GM18511 (cell line): Measurements from ENCODE around the gene PIAS4.
A peak's percentile ranks its signal among the peaks of the same experiment; 100 is the strongest.
"Not testable (repeated sequence)": the region's sequence is repeated elsewhere in the genome, so short reads cannot be mapped to it uniquely, and the experiment has no call there.

Experiments
- ATAC-seq: cut with Tn5 transposase; IDR thresholded peaks from one replicate; pipeline ENCODE4 v1.9.1; 2021; ENCODE audit warnings: mild to moderate bottlenecking, moderate library complexity; ENCODE audit not compliant: unreplicated experiment

The PIAS4 gene

GRCh38 chr19:4007021-4007835 is at the start of gene PIAS4:
Gene PIAS4, plus strand, starts transcription at chr19:4007736. Its CDS starts 25 bp downstream, at chr19:4007761.
- peak; percentile 92 for ATAC-seq

- ATAC-seq, result no peak
Observed at GRCh38 chr19:3958836-3959765, 48.4 kb upstream of the PIAS4 start.

- no peak for ATAC-seq
Observed at GRCh38 chr19:3959766-3960131, 47.8 kb upstream of the PIAS4 start.

- no peak for ATAC-seq
Observed at GRCh38 chr19:3961007-3961406, 46.5 kb upstream of the PIAS4 start.

GRCh38 chr19:3963458-3964255 is 43.9 kb upstream of the PIAS4 start:
- ATAC-seq, result no peak

- ATAC-seq, result no peak
Observed at GRCh38 chr19:3964256-3965194, 43.0 kb upstream of the PIAS4 start.

GRCh38 chr19:3966051-3967017 is 41.2 kb upstream of the PIAS4 start:
- ATAC-seq, result no peak

- ATAC-seq, result not testable (repeated sequence)
Observed at GRCh38 chr19:3967983-3968382, 39.6 kb upstream of the PIAS4 start.

GRCh38 chr19:3968556-3969434 is 38.7 kb upstream of the PIAS4 start:
- ATAC-seq, result no peak

- no peak for ATAC-seq
Observed at GRCh38 chr19:3969435-3970312, 37.9 kb upstream of the PIAS4 start.

GRCh38 chr19:3970313-3970807 is 37.2 kb upstream of the PIAS4 start:
- no peak for ATAC-seq

GRCh38 chr19:3970808-3971598 is 36.5 kb upstream of the PIAS4 start, which contains the start of gene DAPK3:
Gene DAPK3, minus strand, starts transcription at chr19:3971099. Its CDS starts 1,364 bp downstream, at chr19:3969735.
- peak; percentile 92 for ATAC-seq

- ATAC-seq, result no peak
Observed at GRCh38 chr19:3975144-3975543, 32.4 kb upstream of the PIAS4 start.

- ATAC-seq, result no peak
Observed at GRCh38 chr19:3975637-3976087, 31.9 kb upstream of the PIAS4 start.

- ATAC-seq, result no peak
Observed at GRCh38 chr19:3976495-3977241, 30.9 kb upstream of the PIAS4 start.
